Measurements from ENCODE around the gene FSTL5. TPM values are rescaled to one million over a fixed set of nuclear protein-coding genes. Genes with fewer than 3 reads are reported as not detected.

FSTL5 gene
- total RNA-seq, 4 donors from 2014 or later = not detected

GRCh38 chr4:161448550-161449180, 715.1 kb downstream of the FSTL5 start:
- Histone ChIP-seq H3K36me3 (no peaks in the 10 kb centered on the region), H3K27me3 (no peaks in the 10 kb centered on the region), H3K9me3 (no peaks in the 10 kb centered on the region), H3K4me3 (no peak overlapping the region), H3K27ac (no peak overlapping the region), H3K4me1 (no peaks in the 10 kb centered on the region)
- 53 to 62% methylated on average over 5 of the region's 5 CpGs for WGBS, 2 donors
- DNase-seq = no peak
- intact Hi-C loops (cut with DNase I) = no loop called here
- no peak for TF ChIP-seq CTCF (IDR thresholded peaks at IDR 0.05)
- TF ChIP-seq POLR2A (IDR thresholded peaks at IDR 0.05) = no peak

GRCh38 chr4:161444626-161445025, 719.2 kb downstream of the FSTL5 start:
- intact Hi-C loops (cut with DNase I) = no loop called here
- WGBS, 2 donors = 52 to 53% methylated on average over 1 of the region's 1 CpG
- H3K4me1 ChIP-seq = no peaks in the 10 kb centered on the region

GRCh38 chr4:161442921-161443320, 720.9 kb downstream of the FSTL5 start:
- Histone ChIP-seq H3K36me3 (no peaks in the 10 kb centered on the region), H3K27me3 (no peaks in the 10 kb centered on the region), H3K4me3 (no peak overlapping the region), H3K27ac (no peak overlapping the region), H3K9me3 (no peaks in the 10 kb centered on the region), H3K4me1 (no peaks in the 10 kb centered on the region)
- WGBS, 2 donors = 55 to 60% methylated on average over 1 of the region's 1 CpG
- DNase-seq = no peak
- no peak for TF ChIP-seq CTCF (IDR thresholded peaks at IDR 0.05)
- no peak for TF ChIP-seq POLR2A (IDR thresholded peaks at IDR 0.05)
- intact Hi-C loops (cut with DNase I) = no loop called here

More at GRCh38 chr4:161444626-161445025, 719.2 kb downstream of the FSTL5 start:
- no peak for TF ChIP-seq POLR2A (IDR thresholded peaks at IDR 0.05)
- no peak for TF ChIP-seq CTCF (IDR thresholded peaks at IDR 0.05)
- Histone ChIP-seq H3K4me3 (no peak overlapping the region), H3K9me3 (no peaks in the 10 kb centered on the region), H3K36me3 (no peaks in the 10 kb centered on the region), H3K27ac (no peak overlapping the region), H3K27me3 (no peaks in the 10 kb centered on the region)
- DNase-seq = no peak

GRCh38 chr4:161438096-161438495, 725.7 kb downstream of the FSTL5 start:
- 88 to 91% methylated on average over 2 of the region's 2 CpGs for WGBS, 2 donors

More at GRCh38 chr4:161438096-161438495, 725.7 kb downstream of the FSTL5 start:
- H3K36me3 ChIP-seq = no peaks in the 10 kb centered on the region
- no peaks in the 10 kb centered on the region for H3K27me3 ChIP-seq
- TF ChIP-seq POLR2A (IDR thresholded peaks at IDR 0.05) (no peak), CTCF (IDR thresholded peaks at IDR 0.05) (no peak)
- H3K4me1 ChIP-seq = no peaks in the 10 kb centered on the region
- intact Hi-C loops (cut with DNase I) = no loop called here
- H3K27ac ChIP-seq = no peak overlapping the region
- no peak for DNase-seq
- no peaks in the 10 kb centered on the region for H3K9me3 ChIP-seq
- no peak overlapping the region for H3K4me3 ChIP-seq

Data from esophagus squamous epithelium (tissue), 5 donors.